ENCODE data around the gene MBD5.

- TF ChIP-seq MAX (IDR thresholded peaks at IDR 0.05) (no peak), CREB1 (IDR thresholded peaks at IDR 0.05; ENCODE audit: low read depth) (no peak), CEBPB (IDR thresholded peaks at IDR 0.05) (no peak), YY1 (IDR thresholded peaks at IDR 0.05; ENCODE audit: low read depth) (no peak), EP300 (IDR thresholded peaks at IDR 0.05; ENCODE audit: borderline replicate concordance) (no peak), EGR1 (IDR thresholded peaks at IDR 0.05) (no peak), REST (IDR thresholded peaks at IDR 0.05; ENCODE audit: low read depth) (no peak), TAF1 (IDR thresholded peaks at IDR 0.05; ENCODE audit: low read depth) (no peak), NFIC (IDR thresholded peaks at IDR 0.05) (no peak), FOXM1 (IDR thresholded peaks at IDR 0.05; ENCODE audit: borderline replicate concordance, low read depth) (no peak), TCF12 (IDR thresholded peaks at IDR 0.05; ENCODE audit: low read depth) (no peak), RAD21 (IDR thresholded peaks at IDR 0.05; ENCODE audit: low read depth) (no peak)
Observed at GRCh38 chr2:148507970-148508369, 487.1 kb downstream of the MBD5 start.
